ENCODE measurements around the gene VWA8. TPM values are rescaled to one million over a fixed set of nuclear protein-coding genes. Genes with fewer than 3 reads are reported as not detected.

The VWA8 gene
- total and polyA plus RNA-seq, 2 of the 13 experiments (the other 11 are each of a cell fraction or from before 2014, with no cell fraction given) = 9.1 to 17.3 TPM

DNA sequence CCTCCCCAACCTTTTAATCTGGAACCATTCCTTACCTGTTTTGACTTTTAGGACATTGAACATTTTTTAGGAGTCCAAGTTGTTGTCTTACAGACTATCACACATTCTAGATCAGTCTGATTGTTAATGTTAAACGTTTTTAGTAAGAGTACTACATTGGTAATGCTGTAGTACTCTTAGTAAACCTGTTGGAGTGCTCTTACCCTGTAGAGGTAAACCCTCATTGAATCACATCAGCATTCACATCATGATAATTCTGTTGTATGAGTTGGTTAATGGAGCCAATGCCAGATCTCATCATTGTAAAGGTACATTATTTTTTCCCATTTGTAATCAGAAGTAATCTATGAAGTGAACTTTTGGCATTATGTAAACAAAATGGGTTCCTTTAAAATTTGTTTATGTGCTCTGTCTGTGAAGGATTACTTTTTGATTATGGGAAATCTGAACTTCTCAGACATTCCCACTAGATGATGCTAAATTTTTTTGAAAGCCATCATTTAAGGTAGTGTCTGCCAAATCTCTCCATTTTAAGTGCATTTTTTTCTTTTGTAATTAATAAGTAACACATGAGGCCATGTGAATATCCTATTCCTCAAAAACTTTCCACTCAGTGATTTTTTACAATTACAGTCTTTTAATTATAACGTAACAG, 55.2 kb downstream of the VWA8 start:
- H3K36me3 ChIP-seq (replicated peaks in 1 of 2; ENCODE audit: control insufficient read depth in 1 of 2, insufficient read depth in 2 of 2, low read length in 2 of 2) = peaks cover 2 to 26% of the 10 kb centered on the region in 2 experiments
- no peak for FAIRE-seq
- no peaks in the 10 kb centered on the region for H3K79me2 ChIP-seq (ENCODE audit: insufficient read depth, low read length)
- in situ Hi-C loops (cut with HindIII; ENCODE audit: extremely low pct_ligation_motif_present, low pct_unique_long_range_greater_than_20kb) (no loop called here), intact Hi-C loops (cut with micrococcal nuclease; ENCODE audit: unreplicated experiment) (loop anchor here (1.0 to 2.0 kb wide), 3 partner anchors 42 to 205 kb away; no protein-coding TSS in a partner anchor)
- peak; percentile 28 for DNase-seq (ENCODE audit: low spot score)
- H3K27ac ChIP-seq (ENCODE audit: extremely low read length, insufficient read depth, low read length) = no peak overlapping the region
- H3K4me1 ChIP-seq (ENCODE audit: insufficient read depth, low read length) = peaks cover 9% of the 10 kb centered on the region
- POLR2A ChIA-PET = no interaction called here
- H4K20me1 ChIP-seq (ENCODE audit: insufficient read depth, low read length) = no peaks in the 10 kb centered on the region
- 62% methylated on average over 2 of the region's 2 CpGs for WGBS (ENCODE audit: low lambda C conversion rate)
- TF ChIP-seq STAG1 (CRISPR knock-in tag; IDR thresholded peaks at IDR 0.05) (peak; percentile 64), ZFAT (CRISPR knock-in tag; conservative IDR thresholded peaks at IDR 0.05) (no peak), SMC3 (IDR thresholded peaks at IDR 0.05; ENCODE audit: low read length) (peak; percentile 36; the same call in 1 of the 2 replicates)
- TF ChIP-seq, protein P1, sequence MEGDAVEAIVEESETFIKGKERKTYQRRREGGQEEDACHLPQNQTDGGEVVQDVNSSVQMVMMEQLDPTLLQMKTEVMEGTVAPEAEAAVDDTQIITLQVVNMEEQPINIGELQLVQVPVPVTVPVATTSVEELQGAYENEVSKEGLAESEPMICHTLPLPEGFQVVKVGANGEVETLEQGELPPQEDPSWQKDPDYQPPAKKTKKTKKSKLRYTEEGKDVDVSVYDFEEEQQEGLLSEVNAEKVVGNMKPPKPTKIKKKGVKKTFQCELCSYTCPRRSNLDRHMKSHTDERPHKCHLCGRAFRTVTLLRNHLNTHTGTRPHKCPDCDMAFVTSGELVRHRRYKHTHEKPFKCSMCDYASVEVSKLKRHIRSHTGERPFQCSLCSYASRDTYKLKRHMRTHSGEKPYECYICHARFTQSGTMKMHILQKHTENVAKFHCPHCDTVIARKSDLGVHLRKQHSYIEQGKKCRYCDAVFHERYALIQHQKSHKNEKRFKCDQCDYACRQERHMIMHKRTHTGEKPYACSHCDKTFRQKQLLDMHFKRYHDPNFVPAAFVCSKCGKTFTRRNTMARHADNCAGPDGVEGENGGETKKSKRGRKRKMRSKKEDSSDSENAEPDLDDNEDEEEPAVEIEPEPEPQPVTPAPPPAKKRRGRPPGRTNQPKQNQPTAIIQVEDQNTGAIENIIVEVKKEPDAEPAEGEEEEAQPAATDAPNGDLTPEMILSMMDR (CRISPR knock-in tag; IDR thresholded peaks at IDR 0.05) = peak; percentile 40
- TF ChIP-seq, protein P2, sequence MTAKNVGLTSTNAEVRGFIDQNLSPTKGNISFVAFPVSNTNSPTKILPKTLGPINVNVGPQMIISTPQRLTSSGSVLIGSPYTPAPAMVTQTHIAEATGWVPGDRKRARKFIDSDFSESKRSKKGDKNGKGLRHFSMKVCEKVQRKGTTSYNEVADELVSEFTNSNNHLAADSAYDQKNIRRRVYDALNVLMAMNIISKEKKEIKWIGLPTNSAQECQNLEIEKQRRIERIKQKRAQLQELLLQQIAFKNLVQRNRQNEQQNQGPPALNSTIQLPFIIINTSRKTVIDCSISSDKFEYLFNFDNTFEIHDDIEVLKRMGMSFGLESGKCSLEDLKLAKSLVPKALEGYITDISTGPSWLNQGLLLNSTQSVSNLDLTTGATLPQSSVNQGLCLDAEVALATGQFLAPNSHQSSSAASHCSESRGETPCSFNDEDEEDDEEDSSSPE (CRISPR knock-in tag; IDR thresholded peaks at IDR 0.05) = no peak
- no peaks in the 10 kb centered on the region for H3K9me3 ChIP-seq (ENCODE audit: low read length)
- TSS peak; percentile 24 for BruUV-seq (replicated peaks)
- CTCF ChIA-PET (ENCODE audit: low intra/inter-chr PET ratio, low total read pairs) = interaction anchor here (1.6 kb wide), 1 partner anchor 205 kb away, joined by 6 read pairs; no protein-coding TSS in a partner anchor
- no peak overlapping the region for H3K4me3 ChIP-seq (replicated peaks in 1 of 3; ENCODE audit: insufficient read depth in 1 of 3, low read depth in 2 of 3, low read length in 3 of 3)
- no peaks in the 10 kb centered on the region for H3K27me3 ChIP-seq (ENCODE audit: control insufficient read depth in 1 of 2, insufficient read depth in 2 of 2, low read length in 2 of 2)
- H3K4me2 ChIP-seq (ENCODE audit: low read depth, low read length) = no peak overlapping the region
- H3K9ac ChIP-seq (ENCODE audit: insufficient read depth, low read depth, low read length) = no peak overlapping the region
- H2AFZ ChIP-seq (ENCODE audit: low read length) = no peak overlapping the region
- ATAC-seq = peak; percentile 93
